ENCODE results near the gene FBL. TPM values are rescaled to one million over a fixed set of nuclear protein-coding genes. Genes with fewer than 3 reads are reported as not detected.
A peak's percentile ranks its signal among the peaks of the same experiment; 100 is the strongest.

The FBL gene
- polyA plus RNA-seq, 2 of the 4 experiments (the other 2 are of a cell fraction): 716 to 1,141 TPM

DNA sequence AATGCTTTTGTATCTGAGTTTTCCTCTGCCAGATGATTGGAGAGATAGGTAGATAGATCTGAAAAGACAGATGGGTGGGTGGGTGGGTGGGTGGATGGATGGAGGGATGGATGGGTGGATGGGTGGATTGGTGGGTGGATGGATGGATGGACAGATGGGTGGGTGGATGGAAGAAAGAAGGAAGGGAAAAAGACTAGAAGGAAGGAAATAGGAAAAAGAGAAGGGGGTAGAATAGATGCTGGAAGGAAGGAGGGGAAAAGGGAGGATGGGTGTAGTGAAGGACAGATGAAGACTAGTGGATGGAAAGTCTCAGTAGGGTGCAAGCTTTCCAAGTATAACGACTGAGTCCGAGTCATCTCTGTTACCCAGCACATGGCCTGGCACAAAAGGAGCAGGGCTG is 19.0 kb upstream of the FBL start:
- CTCF ChIA-PET: interaction anchor here (3.8 kb wide), 1 partner anchor 22 kb away, joined by 26 read pairs; no protein-coding TSS in a partner anchor
- no peak overlapping the region for H3K27ac ChIP-seq
- DNase-seq (ENCODE audit: low read depth in 1 of 2, low spot score in 1 of 2) (no peak), FAIRE-seq (peak; percentile 83), ATAC-seq (no peak)
- TF ChIP-seq ESRRA (IDR thresholded peaks at IDR 0.05; ENCODE audit: borderline replicate concordance, low read length) (no peak), HEYL (CRISPR knock-in tag; IDR thresholded peaks at IDR 0.05) (no peak), PHF8 (IDR thresholded peaks at IDR 0.05; ENCODE audit: borderline replicate concordance, low read depth) (no peak), FOXS1 (CRISPR knock-in tag; IDR thresholded peaks at IDR 0.05) (no peak), ZFP36 (IDR thresholded peaks at IDR 0.05; ENCODE audit: borderline replicate concordance, partially characterized antibody) (no peak), MYC (IDR thresholded peaks at IDR 0.05; ENCODE audit: borderline replicate concordance, low read length) (no peak), RCOR1 (IDR thresholded peaks at IDR 0.05; ENCODE audit: low read depth, low read length) (no peak)
- TF ChIP-seq, protein P1, sequence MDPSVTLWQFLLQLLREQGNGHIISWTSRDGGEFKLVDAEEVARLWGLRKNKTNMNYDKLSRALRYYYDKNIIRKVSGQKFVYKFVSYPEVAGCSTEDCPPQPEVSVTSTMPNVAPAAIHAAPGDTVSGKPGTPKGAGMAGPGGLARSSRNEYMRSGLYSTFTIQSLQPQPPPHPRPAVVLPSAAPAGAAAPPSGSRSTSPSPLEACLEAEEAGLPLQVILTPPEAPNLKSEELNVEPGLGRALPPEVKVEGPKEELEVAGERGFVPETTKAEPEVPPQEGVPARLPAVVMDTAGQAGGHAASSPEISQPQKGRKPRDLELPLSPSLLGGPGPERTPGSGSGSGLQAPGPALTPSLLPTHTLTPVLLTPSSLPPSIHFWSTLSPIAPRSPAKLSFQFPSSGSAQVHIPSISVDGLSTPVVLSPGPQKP (IDR thresholded peaks at IDR 0.05; ENCODE audit: low read depth, low read length): no peak
- POLR2A ChIA-PET: no interaction called here
- no peak overlapping the region for H3K4me2 ChIP-seq
- H3K4me3 ChIP-seq: no peak overlapping the region
- no peaks in the 10 kb centered on the region for H3K4me1 ChIP-seq
- 77% methylated on average over 2 of the region's 2 CpGs for WGBS (ENCODE audit: missing lambda C conversion rate)
- H3K9me3 ChIP-seq: no peaks in the 10 kb centered on the region

DNA sequence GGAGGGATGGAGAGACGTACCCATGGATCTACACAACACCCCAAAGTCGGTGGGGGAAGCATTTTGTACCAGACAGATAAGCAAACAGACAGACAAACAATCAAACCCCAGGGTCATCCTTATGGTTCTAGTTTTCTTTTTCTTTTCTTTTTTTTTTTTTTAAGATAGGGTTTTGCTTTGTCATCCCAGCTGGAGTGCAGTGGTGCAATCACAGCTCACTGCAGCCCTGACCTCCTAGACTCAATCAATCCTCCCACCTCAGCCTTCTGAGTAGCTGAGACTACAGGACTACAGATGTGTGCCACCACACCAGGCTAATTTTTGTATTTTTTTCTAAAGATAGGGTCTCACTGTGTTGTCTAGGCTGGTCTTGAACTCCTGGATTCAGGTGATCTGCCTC is 17.9 kb upstream of the FBL start:
- FAIRE-seq (no peak), DNase-seq (ENCODE audit: low read depth in 1 of 2, low spot score in 1 of 2) (no peak), ATAC-seq (peak in 1 of 2 experiments; percentile 24; a peak in 2 of 6 replicates)
- no peak overlapping the region for H3K4me2 ChIP-seq
- WGBS (ENCODE audit: missing lambda C conversion rate): 57% methylated on average over 2 of the region's 2 CpGs
- H3K4me3 ChIP-seq: no peak overlapping the region
- H3K9me3 ChIP-seq: no peaks in the 10 kb centered on the region
- ChIA-PET CTCF (interaction anchor here (0.7 to 1.2 kb wide), 5 partner anchors 9 to 72 kb away, joined by 3 read pairs; no protein-coding TSS in a partner anchor), POLR2A (no interaction called here)
- no peak for TF ChIP-seq CEBPB (IDR thresholded peaks at IDR 0.05)
- 0 out of 2 replicates have a peak, but pooled peaks have one; percentile 3 for TF ChIP-seq NFE2L2 (conservative IDR thresholded peaks at IDR 0.05; ENCODE audit: low read length)
- no peaks in the 10 kb centered on the region for H3K4me1 ChIP-seq
- H3K27ac ChIP-seq: peak overlapping the region in 1 of 2 experiments; percentile 12; a peak in 1 of 6 replicates

DNA sequence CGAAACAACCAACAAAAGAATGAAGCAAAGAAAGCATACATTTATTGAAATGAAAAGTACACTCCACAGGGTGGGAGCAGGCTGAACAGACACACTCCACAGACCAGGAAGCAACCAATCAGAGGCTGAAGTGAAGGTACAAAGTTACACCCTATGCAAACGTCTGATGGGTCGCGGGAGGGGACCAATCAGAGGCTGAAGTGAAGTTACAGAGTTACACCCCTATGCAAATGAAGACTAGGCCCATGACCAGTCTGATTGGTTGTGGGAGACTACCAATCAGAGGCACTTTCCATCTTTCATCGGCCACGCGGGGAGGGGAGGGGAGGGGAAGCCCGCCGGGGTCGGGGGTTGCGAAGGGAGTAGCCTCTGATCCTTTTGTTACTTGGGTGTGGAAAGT is 12.4 kb upstream of the FBL start:
- H3K4me3 ChIP-seq: no peak overlapping the region
- 68% methylated on average over 11 of the region's 11 CpGs for WGBS (ENCODE audit: missing lambda C conversion rate)
- CTCF ChIA-PET: interaction anchor here (5.9 kb wide), 1 partner anchor 14 kb away, joined by 44 read pairs; the partner anchor contains the start of gene FBL
- FAIRE-seq (no peak), ATAC-seq (peak; percentile 40 to 78; a peak in 3 of 6 replicates), DNase-seq (ENCODE audit: low read depth in 1 of 2, low spot score in 1 of 2) (peak in 1 of 2 experiments; percentile 65)
- POLR2A ChIA-PET: no interaction called here
- TF ChIP-seq CBX2 (IDR thresholded peaks at IDR 0.05; ENCODE audit: borderline replicate concordance, low read depth): no peak
- TF ChIP-seq EP300 (IDR thresholded peaks at IDR 0.05): no peak
- no peak for TF ChIP-seq FOXS1 (CRISPR knock-in tag; IDR thresholded peaks at IDR 0.05)
- no peak for TF ChIP-seq GATA3 (IDR thresholded peaks at IDR 0.05; ENCODE audit: borderline replicate concordance)
- no peak for TF ChIP-seq CHD2 (IDR thresholded peaks at IDR 0.05; ENCODE audit: low read length, partially characterized antibody)
- no peak for TF ChIP-seq HOXB13 (CRISPR knock-in tag; IDR thresholded peaks at IDR 0.05; ENCODE audit: low read depth)
- no peak for TF ChIP-seq FOSB (CRISPR knock-in tag; IDR thresholded peaks at IDR 0.05)
- TF ChIP-seq SMC3 (IDR thresholded peaks at IDR 0.05): no peak
- TF ChIP-seq EHF (CRISPR knock-in tag; IDR thresholded peaks at IDR 0.05): no peak
- TF ChIP-seq FOSL2 (IDR thresholded peaks at IDR 0.05): no peak
- TF ChIP-seq FOSL2 (CRISPR knock-in tag; IDR thresholded peaks at IDR 0.05): no peak
- no peak for TF ChIP-seq NPAS2 (CRISPR knock-in tag; IDR thresholded peaks at IDR 0.05; ENCODE audit: borderline replicate concordance)
- TF ChIP-seq PHF8 (IDR thresholded peaks at IDR 0.05; ENCODE audit: borderline replicate concordance, low read depth): no peak
- no peak for TF ChIP-seq RARB (CRISPR knock-in tag; IDR thresholded peaks at IDR 0.05)
- TF ChIP-seq RCOR1 (IDR thresholded peaks at IDR 0.05; ENCODE audit: low read depth, low read length): no peak
- TF ChIP-seq, protein P2, sequence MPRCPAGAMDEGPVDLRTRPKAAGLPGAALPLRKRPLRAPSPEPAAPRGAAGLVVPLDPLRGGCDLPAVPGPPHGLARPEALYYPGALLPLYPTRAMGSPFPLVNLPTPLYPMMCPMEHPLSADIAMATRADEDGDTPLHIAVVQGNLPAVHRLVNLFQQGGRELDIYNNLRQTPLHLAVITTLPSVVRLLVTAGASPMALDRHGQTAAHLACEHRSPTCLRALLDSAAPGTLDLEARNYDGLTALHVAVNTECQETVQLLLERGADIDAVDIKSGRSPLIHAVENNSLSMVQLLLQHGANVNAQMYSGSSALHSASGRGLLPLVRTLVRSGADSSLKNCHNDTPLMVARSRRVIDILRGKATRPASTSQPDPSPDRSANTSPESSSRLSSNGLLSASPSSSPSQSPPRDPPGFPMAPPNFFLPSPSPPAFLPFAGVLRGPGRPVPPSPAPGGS (IDR thresholded peaks at IDR 0.05): no peak
- TF ChIP-seq HOXB5 (CRISPR knock-in tag; IDR thresholded peaks at IDR 0.05): no peak
- no peak for TF ChIP-seq KDM5A (IDR thresholded peaks at IDR 0.05)
- H3K9me3 ChIP-seq: no peaks in the 10 kb centered on the region
- H3K4me1 ChIP-seq: no peaks in the 10 kb centered on the region
- H3K4me2 ChIP-seq: no peak overlapping the region
- no peak overlapping the region for H3K27ac ChIP-seq

All from A549 (cell line).